KBM-7 (cell line): Measurements from ENCODE around the gene FBXO22.
"Not testable (repeated sequence)": the region's sequence is repeated elsewhere in the genome, so short reads cannot be mapped to it uniquely, and the experiment has no call there.

Experiments
- DNase-seq: peaks from one replicate; pipeline ENCODE4 v3.0.0-alpha.2; 2015
- in situ Hi-C: fragments of 300-500 bp; cut with MboI; formaldehyde crosslinking; loops from 2 replicates; pipeline ENCODE4 v1.14.3; 2020; ENCODE audit warnings: low sequenced_read_pairs, low pct_unique_long_range_greater_than_20kb, mixed read lengths

The FBXO22 gene

DNA sequence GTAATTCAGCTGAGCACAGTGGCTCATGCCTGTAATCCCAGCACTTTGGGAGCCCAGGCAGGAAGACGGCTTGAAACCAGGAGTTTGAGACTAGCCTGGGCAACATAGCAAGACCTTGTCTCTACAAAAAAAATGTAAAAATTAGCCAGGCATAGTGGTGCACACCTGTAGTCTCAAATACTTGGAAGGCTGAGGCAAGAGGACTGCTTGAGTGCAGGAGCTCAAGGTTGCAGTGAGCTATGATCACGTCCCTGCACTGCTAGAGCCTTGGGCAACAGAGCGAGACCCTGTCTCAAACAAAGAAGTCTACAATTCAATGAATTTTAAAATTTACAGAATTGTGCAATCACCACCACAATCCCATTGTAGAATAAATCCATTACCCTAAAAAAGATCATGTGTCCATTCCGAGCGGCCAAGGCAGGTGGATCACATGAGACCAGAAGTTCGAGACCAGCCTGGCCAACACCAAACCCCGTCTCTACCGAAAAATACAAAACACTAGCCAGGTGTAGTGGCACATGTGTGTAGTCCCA lies 45.2 kb downstream of the FBXO22 start:
- no peak for DNase-seq
- in situ Hi-C loops = no loop called here

DNA sequence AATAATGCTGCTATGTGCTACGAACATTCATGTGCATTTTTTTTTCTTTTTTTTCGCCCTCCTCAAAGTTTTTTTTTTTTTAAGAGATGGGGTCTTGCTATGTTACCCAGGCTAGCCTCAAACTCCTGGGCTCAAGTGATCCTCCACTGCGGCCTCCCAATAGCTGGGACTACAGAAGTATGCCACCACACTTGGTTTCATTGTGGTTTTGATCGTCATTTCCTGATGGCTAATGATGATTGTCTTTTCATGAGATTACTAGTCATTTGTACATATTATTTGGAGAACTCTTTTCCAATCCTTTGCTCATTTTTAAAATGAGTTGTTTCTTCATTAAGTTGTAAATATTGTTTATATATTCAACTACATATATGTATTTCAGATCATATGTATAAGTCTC lies 48.8 kb downstream of the FBXO22 start:
- DNase-seq = no peak
- in situ Hi-C loops = no loop called here

DNA sequence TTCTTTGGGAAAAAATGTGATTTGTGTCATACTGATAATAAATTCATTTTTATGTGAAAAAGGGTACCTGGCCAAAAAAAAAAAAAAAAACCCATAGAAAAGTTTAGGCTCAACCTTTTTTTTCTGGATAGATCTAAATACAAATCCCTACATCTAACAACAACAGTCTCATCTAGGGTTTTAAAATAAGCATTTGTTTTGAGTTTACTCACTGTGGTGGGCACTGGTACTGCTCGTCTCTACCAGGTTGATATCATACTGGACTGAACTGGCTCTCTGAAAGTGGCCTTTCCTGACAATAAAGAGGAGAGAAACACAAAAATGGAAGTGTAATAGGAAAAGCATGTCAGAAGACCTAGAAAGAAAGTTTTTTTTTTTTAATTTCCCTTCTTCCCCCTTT lies 52.0 kb downstream of the FBXO22 start:
- no peak for DNase-seq
- in situ Hi-C loops = no loop called here

DNA sequence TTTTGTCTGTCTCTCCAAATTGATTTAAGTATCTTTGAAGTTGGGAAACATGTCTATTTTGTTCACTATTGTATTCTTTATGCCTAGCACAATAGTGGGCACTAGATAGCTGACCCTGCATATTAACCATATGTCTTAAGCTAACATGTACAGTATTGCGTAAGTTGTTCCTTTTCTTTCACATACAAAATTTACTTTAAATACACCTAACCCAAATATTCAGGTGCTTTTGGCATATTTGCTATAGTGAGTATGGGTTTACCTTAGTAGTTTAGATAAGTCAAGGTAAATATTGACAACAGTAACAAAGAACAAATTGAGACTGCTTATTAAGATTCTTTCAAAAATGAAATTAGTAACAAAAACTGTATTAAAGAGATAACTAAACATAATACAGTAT lies 57.7 kb downstream of the FBXO22 start:
- in situ Hi-C loops = no loop called here
- no peak for DNase-seq

DNA sequence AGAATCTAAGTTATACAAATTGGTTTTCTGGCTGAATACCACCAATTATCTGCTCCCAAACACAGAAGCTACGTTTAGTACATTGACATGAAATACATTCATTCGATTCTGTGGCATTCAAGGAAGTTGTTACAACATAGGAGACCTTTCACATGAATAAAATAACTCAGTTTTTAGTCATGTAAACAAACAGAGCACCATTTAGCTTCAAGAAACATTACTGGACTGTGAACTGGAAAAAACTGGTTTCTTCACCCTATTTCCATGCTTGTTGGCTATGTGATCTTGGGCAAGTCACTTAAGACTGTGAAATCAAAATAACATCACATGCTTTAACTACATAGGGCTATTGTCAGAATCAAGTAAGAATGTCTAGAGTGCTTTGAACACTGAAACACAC lies 62.4 kb downstream of the FBXO22 start:
- in situ Hi-C loops = no loop called here
- no peak for DNase-seq

DNA sequence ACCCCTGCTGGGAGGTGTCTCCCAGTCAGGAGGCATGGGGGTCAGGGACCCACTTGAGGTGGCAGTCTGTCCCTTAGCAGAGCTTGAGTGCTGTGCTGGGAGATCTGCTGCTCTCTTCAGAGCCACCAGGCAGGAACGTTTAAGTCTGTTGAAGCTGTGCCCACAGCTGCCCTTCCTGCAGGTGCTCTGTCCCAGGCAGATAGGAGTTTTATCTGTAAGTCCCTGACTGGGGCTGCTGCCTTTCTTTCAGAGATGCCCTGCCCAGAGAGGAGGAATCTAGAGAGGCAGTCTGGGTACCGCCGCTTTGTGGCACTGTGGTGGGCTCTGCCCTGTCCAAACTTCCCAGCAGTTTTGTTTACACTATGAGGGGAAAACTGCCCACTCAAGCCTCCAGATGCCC lies 73.1 kb downstream of the FBXO22 start:
- in situ Hi-C loops, DNase-seq: not testable (repeated sequence)

DNA sequence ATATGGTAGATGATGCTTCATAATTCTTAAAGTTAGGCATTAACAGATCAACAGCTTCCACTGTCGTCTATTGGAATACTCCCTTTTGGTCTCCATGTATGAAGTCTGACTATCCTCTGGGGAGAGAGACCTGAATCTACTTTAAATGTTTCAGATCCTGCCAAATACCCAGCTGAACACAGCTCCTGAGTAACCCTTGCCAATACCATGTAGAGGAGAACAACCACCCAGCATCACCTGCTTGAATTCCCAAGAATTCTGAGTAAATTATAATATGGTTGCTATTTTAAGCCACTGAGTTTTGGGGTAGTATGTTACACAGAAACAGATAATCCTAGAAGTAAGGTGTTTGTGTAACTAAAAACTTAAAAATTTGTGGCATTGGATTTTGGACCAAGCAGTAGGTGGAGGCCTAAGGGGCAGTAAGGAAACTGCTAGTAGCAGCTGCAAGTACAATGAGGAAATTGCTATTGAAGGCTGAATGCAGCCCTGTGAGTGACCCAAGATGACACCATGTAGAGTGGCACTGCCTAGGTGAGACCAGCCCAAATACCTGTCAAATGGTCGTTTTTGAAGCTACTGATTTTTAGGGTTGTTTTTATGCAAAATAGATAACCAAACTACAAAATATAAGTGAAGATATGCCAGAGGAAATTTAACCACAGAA lies 77.6 kb downstream of the FBXO22 start:
- in situ Hi-C loops = no loop called here
- DNase-seq = no peak

DNA sequence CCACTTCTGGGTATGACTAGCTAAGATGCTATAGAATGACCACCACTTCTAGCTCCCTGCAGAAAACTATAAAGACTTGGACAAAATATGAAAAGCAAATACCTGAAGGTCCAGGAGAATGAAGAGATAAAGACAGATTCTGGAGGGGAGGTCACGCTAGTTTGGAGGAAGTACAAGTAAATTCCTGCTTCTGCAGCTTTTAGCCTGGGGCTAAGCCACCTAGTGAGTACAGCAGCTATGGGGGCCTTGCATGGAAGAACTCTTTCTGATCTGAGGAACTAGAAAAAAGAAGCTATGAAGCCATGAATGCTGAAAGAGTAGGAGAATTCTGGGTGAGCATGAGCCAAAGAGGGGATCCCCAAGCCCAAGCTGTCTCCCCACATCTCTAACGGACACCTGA lies 78.8 kb downstream of the FBXO22 start:
- in situ Hi-C loops = no loop called here
- no peak for DNase-seq

DNA sequence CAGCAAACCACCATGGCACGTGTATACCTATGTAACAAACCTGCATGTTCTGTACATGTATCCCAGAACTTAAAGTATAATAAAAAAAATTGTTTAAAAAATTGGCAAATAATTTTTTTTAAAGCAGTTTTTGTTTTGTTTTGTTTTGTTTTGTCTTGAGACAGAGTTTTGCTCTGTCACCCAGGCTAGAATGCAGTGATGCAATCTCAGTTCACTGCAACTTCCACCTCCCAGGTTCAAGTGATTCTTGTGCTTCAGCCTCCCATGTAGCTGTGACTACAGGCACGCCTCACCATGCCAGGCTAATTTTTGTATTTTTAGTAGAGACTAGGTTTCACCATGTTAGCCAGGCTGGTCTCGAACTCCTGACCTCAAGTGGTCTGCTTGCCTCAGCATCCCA lies 81.0 kb downstream of the FBXO22 start:
- in situ Hi-C loops, DNase-seq: not testable (repeated sequence)

DNA sequence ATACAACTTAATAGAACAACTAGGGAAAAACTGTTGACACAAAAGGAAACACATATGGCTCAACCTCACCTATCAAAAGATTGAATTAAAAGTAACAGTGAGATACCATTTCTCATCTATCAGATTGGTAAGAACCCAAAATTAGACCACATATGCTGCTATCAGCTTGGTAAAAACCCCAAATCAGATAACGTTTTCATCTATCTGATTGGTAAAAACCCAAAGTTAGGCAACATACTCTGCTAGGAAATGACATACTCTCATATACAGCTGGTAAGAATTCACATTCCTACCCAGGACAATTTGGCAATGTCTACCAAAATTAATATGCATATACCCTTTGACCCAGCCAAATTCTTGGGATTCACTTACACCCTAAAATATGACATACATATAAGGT lies 82.3 kb downstream of the FBXO22 start:
- DNase-seq = no peak
- in situ Hi-C loops = no loop called here

DNA sequence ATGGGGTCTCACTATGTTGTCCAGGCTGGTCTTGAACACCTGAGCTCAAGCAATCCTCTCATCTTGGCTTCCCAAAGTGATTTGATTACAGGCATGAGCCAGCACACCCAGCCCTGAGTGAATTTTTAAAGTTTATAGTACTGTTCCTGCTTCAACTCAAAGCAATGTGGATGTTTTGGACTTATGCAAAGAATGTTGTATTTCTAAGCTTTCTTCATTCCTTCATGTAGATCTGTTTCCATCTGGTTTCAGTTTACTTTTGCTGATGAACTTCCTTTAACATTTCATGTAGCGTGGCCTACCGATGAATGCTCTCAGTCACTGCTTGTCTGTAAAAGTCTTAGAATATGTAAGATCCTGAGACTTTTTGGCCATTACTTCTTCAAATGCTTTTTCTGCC lies 85.4 kb downstream of the FBXO22 start:
- in situ Hi-C loops = no loop called here
- no peak for DNase-seq

DNA sequence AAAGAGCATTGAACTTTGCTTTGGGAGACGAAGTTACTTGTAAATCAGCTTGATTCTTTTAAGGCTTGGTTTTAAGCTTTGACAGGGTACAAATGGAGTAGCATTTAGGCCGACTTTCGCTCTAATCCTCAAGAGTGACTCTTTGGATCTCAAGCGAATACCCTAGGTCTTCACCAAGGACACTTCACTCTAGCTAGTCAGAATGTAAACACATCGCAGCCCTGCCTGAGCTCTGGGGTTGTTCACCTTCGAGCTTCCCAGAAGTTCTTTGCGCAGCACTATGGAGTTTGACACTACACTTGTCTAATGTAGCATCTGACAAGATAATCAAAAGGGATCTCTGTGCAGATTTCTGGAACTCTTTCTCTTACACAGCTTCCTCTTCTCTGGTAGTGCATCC lies 86.2 kb downstream of the FBXO22 start:
- no peak for DNase-seq
- in situ Hi-C loops = no loop called here
